Dermis microvascular lymphatic vessel endothelial cell (primary cell): ENCODE results near the gene C17orf114. TPM values are rescaled to one million over a fixed set of nuclear protein-coding genes. Genes with fewer than 3 reads are reported as not detected.

Experiments
- total RNA-seq: library from RNA; depleted of rRNA; stranded (reverse); fragments of >200 nt; gene quantifications from 2 replicates; pipeline ENCODE4 v1.2.1, GENCODE V29; 2014

The C17orf114 gene

Other genes with a start within 250 kb of the C17orf114 start
- gene MYBBP1A, start 246.9 kb downstream of the C17orf114 start, total RNA-seq = 29.7 and 34.3 TPM in 2 replicates
- gene GGT6, start 241.8 kb downstream of the C17orf114 start, total RNA-seq = not detected in 2 replicates
- gene SMTNL2, start 217.8 kb downstream of the C17orf114 start, total RNA-seq = not detected in 2 replicates
- gene ALOX15, start 160.7 kb downstream of the C17orf114 start, total RNA-seq = not detected in 2 replicates
- gene PELP1, start 98.2 kb downstream of the C17orf114 start, total RNA-seq = 10.0 and 13.7 TPM in 2 replicates
- 8.2 and 8.5 TPM in 2 replicates for gene ARRB2, start 91.7 kb downstream of the C17orf114 start, total RNA-seq
- gene MED11, start 70.9 kb downstream of the C17orf114 start, total RNA-seq = 7.8 and 13.7 TPM in 2 replicates
- 0.13 TPM in 1 of 2 replicates, not detected in the other for gene ZMYND15, start 62.5 kb downstream of the C17orf114 start, total RNA-seq
- gene CXCL16, start 62.4 kb downstream of the C17orf114 start, total RNA-seq = 1.2 and 2.4 TPM in 2 replicates
- not detected in 2 replicates for gene TM4SF5, start 30.4 kb downstream of the C17orf114 start, total RNA-seq
- 0.38 and 0.39 TPM in 2 replicates for gene VMO1, start 16.0 kb downstream of the C17orf114 start, total RNA-seq
- gene GLTPD2, start 13.4 kb downstream of the C17orf114 start, total RNA-seq = not detected in 2 replicates
- gene PSMB6, start 6.2 kb downstream of the C17orf114 start, total RNA-seq = 167 and 224 TPM in 2 replicates
- 22.6 and 35.4 TPM in 2 replicates for gene PLD2, start 4.8 kb upstream of the C17orf114 start, total RNA-seq
- gene MINK1, start 31.0 kb upstream of the C17orf114 start, total RNA-seq = 20.5 and 32.9 TPM in 2 replicates
- 0.39 and 0.76 TPM in 2 replicates for gene C17orf107, start 97.2 kb upstream of the C17orf114 start, total RNA-seq
- gene CHRNE, start 100.8 kb upstream of the C17orf114 start, total RNA-seq = 0.90 and 1.1 TPM in 2 replicates
- gene GP1BA, start 129.9 kb upstream of the C17orf114 start, total RNA-seq = not detected in 2 replicates
- gene SLC25A11, start 137.7 kb upstream of the C17orf114 start, total RNA-seq = 47.4 and 62.8 TPM in 2 replicates
- gene RNF167, start 137.9 kb upstream of the C17orf114 start, total RNA-seq = 12.5 and 15.8 TPM in 2 replicates
- 450 and 458 TPM in 2 replicates for gene PFN1, start 146.2 kb upstream of the C17orf114 start, total RNA-seq
- gene ENO3, start 148.8 kb upstream of the C17orf114 start, total RNA-seq = 1.5 and 2.7 TPM in 2 replicates
- gene SPAG7, start 165.5 kb upstream of the C17orf114 start, total RNA-seq = 45.4 and 49.7 TPM in 2 replicates
- 2.3 and 7.5 TPM in 2 replicates for gene CAMTA2, start 185.3 kb upstream of the C17orf114 start, total RNA-seq
- 0.38 and 0.39 TPM in 2 replicates for gene INCA1, start 195.2 kb upstream of the C17orf114 start, total RNA-seq
- gene KIF1C, start 195.6 kb upstream of the C17orf114 start, total RNA-seq = 63.5 and 82.7 TPM in 2 replicates
- gene SLC52A1, start 233.1 kb upstream of the C17orf114 start, total RNA-seq = 0.25 and 0.26 TPM in 2 replicates